ENCODE data around the gene SATB2.

GRCh38 chr2:199449455-199449854 lies 8.3 kb downstream of the SATB2 start:
- TF ChIP-seq CTCF (IDR thresholded peaks at IDR 0.05) (no peak), POLR2A (IDR thresholded peaks at IDR 0.05) (no peak)
